Measurements from ENCODE around the gene KCNMA1. TPM values are rescaled to one million over a fixed set of nuclear protein-coding genes. Genes with fewer than 3 reads are reported as not detected.

KCNMA1 gene
- total RNA-seq, 1 donor from 2014 or later = 0.17 TPM

DNA sequence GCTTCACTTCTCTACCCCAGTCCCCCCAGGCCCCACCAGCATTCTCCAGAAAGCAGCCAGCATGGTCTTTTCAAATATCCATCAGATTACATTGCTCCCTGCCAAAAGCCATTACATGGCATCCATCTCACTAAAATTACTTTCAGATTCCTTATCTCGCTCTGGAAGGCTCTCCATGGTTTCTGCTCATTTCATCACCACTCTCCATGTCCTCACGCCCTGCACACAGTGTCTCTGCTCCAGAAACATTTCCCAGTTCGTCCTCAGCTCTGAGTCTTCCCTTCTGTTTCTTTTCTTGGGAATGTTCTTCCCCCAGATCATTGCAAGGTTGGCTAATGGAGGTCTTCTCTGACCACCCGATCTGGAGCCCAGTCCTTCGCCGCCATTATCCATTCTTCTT lies 499.1 kb downstream of the KCNMA1 start:
- intact Hi-C loops (cut with micrococcal nuclease) = no loop called here

DNA sequence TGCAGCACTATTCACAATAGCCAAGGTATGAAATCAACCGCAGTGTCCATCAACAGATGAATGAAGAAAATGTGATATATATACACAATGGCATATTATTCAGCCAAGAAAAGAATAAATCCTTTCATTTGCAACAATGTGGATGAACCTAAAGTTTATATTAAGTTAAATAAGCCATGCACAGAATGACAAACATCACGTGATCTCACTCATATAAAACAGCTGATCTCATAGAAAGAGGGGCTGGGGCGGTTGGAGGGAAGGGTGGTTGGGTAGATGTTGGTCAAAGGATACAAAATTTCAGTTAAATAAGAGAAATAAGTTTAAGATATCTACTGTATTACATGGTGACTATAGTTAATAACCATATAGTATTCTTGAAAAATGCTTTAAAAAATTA lies 502.1 kb downstream of the KCNMA1 start:
- intact Hi-C loops (cut with micrococcal nuclease) = no loop called here

- intact Hi-C loops (cut with micrococcal nuclease) = no loop called here
These were observed 506.4 kb downstream of the KCNMA1 start for GRCh38 chr10:77131214-77131613.

- intact Hi-C loops (cut with micrococcal nuclease) = no loop called here
These were observed 510.4 kb downstream of the KCNMA1 start for GRCh38 chr10:77127243-77127642.

DNA sequence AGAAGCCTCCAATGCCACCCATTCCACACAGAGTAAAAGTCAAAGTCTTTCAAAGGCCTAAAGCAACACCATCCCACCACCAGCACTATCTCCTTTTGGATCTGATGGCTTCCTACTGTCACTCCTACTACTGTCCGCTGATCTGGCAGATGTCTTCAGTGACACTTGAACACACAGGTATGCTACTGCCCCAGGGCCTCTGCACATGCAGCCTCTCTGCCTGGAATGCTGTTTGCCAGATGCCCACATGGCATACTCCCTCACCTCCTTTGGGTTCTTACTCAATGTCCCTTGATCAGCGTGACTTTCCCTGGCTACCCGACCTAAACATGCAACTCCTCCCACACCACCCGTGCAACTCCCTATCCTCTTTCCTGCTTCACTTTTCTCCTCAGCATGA lies 512.4 kb downstream of the KCNMA1 start:
- intact Hi-C loops (cut with micrococcal nuclease) = no loop called here

DNA sequence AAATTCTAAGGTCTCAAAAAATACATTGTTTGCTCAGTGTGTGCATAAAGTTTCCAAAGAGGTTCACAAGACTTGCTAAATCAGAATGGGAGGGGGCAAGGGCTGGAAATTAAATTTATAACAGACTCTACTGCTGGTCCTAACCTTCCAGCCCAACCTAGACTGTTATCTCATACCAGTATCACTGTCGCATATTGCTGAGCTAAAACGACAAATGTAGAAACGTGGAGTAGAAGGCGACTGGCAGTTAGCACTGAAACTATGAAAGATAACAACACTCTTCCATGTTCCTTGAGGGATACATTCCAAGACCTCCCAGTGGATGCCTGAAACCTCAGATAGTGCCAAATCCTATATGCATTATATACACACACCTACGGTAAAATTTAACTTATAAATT lies 514.3 kb downstream of the KCNMA1 start:
- intact Hi-C loops (cut with micrococcal nuclease) = no loop called here

GRCh38 chr10:77121829-77122228 lies 515.8 kb downstream of the KCNMA1 start:
- intact Hi-C loops (cut with micrococcal nuclease) = no loop called here

DNA sequence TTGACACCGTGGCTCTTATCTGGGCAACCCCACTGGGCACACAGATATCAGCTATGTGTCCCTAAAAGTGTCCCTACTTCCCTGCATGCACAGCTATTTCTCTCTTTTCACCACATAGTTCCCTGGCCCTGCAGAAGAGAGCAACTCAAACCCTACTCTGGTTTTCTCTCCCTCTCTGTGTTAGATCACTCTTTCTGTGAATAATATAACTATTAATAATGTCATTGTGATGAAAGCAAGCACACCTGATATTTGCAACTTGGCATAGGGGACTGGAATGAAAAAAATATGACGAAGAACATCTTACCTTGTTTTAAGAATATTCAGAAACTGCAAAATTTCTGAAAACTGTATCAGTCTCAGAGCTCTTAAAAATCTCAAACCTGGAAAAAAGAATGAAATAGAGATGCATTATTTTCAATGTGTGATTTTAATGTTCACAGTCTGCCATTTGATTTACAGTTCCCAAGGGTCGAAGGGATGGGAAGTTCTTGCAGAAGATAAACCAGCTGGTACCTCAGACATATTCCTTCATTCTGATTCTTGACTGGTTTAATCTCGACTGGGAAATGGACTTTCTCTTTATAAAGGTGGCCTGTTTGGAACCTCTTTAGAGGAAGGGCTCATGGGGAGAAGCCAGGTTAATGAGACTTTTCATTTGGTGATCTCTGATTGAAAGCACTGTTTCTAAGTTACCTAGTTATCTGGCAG lies 516.8 kb downstream of the KCNMA1 start:
- intact Hi-C loops (cut with micrococcal nuclease) = no loop called here

- intact Hi-C loops (cut with micrococcal nuclease) = no loop called here
These were observed 517.6 kb downstream of the KCNMA1 start for GRCh38 chr10:77120012-77120411.

GRCh38 chr10:77118603-77119282 lies 518.9 kb downstream of the KCNMA1 start:
- intact Hi-C loops (cut with micrococcal nuclease) = no loop called here

DNA sequence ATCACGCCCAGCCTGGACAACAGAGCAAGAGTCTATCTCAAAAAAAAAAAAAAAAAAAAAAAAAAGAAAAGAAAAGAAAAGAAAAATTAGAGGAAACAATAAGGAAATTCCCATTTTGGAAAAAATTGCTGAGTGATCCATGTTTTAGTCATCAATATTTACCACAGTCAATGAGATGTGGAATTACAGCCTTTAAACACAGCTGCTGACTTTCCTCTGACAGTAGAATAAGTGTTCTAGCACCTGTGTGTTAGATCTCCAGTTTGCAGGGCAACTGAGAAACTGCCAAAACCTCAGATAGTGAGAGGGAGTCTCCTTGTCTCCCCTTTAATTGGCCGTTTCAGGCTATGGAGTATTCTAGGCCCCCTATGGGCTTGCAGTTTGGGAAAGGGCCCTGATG lies 520.1 kb downstream of the KCNMA1 start:
- intact Hi-C loops (cut with micrococcal nuclease) = no loop called here

DNA sequence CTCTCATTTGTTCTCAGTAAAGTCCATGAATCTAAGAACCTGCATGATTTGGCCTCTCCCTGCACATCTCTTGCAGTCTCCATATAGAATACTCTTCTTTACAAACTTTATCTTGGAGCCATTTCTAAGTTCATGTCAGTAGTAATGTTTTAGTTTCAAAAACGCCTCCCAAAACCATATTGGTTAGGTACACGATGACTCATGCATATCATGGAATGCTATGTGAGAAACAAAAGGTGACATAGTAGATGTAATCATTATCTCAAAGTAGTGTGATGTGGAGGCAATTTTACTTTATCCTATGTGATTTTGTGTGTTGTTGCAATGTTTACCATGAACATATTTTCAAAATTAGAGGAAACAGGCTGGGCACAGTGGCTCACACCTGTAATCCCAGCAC lies 520.7 kb downstream of the KCNMA1 start:
- intact Hi-C loops (cut with micrococcal nuclease) = no loop called here

DNA sequence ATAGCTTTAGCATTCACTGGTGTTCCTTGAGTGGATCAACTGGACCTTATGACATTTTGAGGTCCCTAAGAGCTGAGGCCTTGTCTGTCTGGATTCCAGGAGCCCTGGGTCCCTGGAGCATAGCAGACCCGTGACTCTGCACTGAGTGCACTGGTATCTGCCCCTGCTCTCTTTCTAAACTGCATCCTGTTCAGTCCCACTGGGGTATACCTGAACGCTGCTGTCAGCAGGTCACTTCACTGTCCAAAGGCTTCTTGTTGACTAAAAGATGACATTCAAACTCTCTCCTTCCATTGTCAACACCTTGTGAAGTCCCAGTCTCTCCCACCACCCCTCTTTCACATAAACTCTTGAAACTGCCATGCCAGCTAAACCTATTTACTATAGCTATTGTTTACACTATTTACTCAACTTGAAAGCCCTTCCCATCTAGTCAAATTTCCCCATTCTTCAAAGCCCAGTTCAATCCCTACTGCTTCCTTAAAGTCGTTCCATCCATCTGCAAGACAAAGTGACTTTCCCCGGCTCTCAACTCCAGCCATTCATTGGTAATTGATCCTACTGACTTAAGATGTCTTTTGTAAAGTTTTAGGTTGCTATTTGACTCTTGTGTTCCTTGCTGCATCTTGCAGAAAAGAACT lies 523.3 kb downstream of the KCNMA1 start:
- intact Hi-C loops (cut with micrococcal nuclease) = loop anchor here (5.0 kb wide), 1 partner anchor 567 kb away; no protein-coding TSS in a partner anchor

DNA sequence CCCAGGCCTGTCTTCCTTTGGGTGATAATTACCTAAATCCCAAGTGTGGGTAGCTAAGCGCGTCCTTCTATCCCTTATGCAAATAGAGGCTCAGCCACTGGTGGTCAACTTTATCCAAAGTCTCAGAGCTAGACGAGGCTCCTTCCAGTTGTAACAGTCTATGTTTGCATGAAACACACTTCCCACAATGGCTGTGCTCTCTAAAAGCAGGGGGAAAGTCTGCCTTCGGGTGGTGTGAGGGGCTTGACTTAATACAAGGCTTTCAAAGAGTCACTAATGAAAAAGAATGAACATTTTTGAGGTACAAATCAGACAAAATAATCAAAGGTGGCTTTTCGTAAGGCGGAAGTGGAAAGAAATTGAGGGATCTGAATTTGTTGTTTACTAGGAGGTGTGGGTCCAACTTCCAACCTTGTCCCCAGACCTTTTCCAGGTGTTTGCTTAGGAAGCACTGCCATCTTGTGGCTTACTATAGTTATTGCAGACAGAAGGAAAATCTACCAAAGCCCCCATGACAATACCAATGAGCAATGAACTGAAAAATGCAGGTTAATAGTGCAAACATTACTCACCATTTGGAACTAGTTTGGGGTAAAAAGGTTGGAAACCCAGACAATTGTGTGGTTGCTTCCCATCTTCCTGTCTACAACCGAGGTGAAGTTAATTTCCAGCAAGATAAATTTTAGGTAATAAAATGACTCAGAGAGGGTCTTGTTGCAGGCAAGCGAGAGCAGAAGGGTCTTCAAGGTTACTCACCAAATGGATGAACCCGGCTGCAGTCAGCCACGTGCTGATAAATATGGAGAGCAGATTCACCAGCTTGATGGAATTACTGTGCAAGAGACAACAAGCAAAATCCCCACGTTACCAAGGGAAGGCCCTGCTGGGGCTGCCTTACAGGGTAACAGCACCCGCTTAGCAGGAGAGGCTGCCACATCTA lies 525.7 kb downstream of the KCNMA1 start:
- intact Hi-C loops (cut with micrococcal nuclease) = loop anchor here (1.0 to 5.0 kb wide), 2 partner anchors 75 to 565 kb away; no protein-coding TSS in a partner anchor

DNA sequence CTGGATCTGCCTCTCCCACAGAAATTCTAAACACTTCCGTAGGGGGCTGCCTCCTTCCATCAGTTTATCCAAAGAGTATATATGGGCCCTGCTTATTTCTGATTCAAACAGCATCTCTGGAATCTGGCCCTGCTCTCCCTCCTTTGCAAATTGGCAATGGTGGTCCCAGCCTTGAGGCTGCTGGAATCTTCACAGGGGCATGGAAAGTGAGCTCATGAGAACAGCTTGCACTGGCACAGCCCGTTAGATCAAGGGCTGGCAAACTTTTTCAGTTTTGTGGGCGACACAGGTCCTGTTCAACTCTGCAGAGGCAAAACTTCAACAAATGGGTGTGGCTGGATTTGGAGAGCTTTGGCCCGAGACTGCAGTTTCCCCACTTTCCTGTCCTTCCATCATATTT lies 526.9 kb downstream of the KCNMA1 start:
- intact Hi-C loops (cut with micrococcal nuclease) = loop anchor here (5.0 kb wide), 1 partner anchor 563 kb away; no protein-coding TSS in a partner anchor

- intact Hi-C loops (cut with micrococcal nuclease) = no loop called here
These were observed 528.1 kb downstream of the KCNMA1 start for GRCh38 chr10:77109351-77109994.

DNA sequence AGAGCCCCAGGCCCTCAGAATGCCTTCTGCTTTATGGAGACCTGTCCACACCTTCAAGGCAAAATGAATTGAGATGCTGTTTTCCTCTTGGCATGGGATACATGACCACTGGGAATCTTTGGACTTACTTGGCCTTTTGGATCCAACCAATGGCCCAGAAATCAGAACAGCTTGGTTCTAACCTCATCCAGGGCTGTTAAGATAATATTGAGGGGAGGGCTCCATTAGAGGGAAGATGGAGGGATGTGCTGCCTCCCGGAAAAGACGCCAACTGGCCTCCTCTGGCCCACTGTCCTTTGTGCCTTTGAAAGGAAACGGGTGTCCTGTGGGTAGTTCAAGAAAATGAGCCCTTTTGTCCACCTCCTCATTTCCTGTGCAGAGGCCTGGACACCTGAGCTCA lies 530.9 kb downstream of the KCNMA1 start:
- intact Hi-C loops (cut with micrococcal nuclease) = no loop called here

GRCh38 chr10:77105761-77106221 lies 531.8 kb downstream of the KCNMA1 start:
- intact Hi-C loops (cut with micrococcal nuclease) = no loop called here

GRCh38 chr10:77104459-77104980 lies 533.1 kb downstream of the KCNMA1 start:
- intact Hi-C loops (cut with micrococcal nuclease) = no loop called here

DNA sequence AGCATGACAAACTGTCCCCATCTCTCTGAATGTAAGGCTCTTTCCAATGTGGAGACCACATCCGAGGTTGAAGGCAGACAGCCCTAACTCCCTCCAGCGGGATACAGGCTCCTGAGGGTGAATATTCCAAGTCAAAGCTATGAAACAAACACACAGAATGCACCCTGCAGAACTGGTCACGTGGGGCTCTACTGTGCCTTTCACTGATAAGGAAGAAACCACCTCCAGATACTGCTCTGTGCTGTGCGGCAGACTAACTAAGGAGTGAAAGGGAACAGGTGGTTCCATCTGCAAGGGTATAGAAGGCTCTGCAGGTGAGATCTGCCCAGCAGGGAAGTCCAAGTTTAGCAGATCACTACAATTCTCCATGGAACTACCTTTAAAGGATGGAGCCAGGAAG lies 534.4 kb downstream of the KCNMA1 start:
- intact Hi-C loops (cut with micrococcal nuclease) = no loop called here

Measured in T-helper 1 cell treated with Interleukin-12 subunit alpha and Interleukin-12 subunit beta and Interleukin-4 antibody, amounts not matched to agents 30 ng/mL and 1 ng/mL, for 36 hours (primary cell).